Measurements from ENCODE around the gene SFRP5.
A peak's percentile ranks its signal among the peaks of the same experiment; 100 is the strongest.

The SFRP5 gene, protein sequence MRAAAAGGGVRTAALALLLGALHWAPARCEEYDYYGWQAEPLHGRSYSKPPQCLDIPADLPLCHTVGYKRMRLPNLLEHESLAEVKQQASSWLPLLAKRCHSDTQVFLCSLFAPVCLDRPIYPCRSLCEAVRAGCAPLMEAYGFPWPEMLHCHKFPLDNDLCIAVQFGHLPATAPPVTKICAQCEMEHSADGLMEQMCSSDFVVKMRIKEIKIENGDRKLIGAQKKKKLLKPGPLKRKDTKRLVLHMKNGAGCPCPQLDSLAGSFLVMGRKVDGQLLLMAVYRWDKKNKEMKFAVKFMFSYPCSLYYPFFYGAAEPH

GRCh38 chr10:97771913-97772823, at the start of gene SFRP5:
TSS of gene SFRP5 (minus strand) at chr10:97771999. CDS start at chr10:97771833, 166 bp downstream.
- peak within 1 kb of the TSS; percentile 44; the same call in 1 of the 2 replicates for H3K9ac ChIP-seq (ENCODE audit: low read depth, low read length)
- H3K9me3 ChIP-seq (ENCODE audit: control insufficient read depth, insufficient read depth, low read length), result no peaks in the 10 kb centered on the region; the same call in 1 of the 2 replicates
- H3K36me3 ChIP-seq (ENCODE audit: insufficient read depth, low read length), result no peaks in the 10 kb centered on the region
- H3K4me1 ChIP-seq (ENCODE audit: insufficient read depth, low read length), result peaks cover 7% of the 10 kb centered on the region

DNA sequence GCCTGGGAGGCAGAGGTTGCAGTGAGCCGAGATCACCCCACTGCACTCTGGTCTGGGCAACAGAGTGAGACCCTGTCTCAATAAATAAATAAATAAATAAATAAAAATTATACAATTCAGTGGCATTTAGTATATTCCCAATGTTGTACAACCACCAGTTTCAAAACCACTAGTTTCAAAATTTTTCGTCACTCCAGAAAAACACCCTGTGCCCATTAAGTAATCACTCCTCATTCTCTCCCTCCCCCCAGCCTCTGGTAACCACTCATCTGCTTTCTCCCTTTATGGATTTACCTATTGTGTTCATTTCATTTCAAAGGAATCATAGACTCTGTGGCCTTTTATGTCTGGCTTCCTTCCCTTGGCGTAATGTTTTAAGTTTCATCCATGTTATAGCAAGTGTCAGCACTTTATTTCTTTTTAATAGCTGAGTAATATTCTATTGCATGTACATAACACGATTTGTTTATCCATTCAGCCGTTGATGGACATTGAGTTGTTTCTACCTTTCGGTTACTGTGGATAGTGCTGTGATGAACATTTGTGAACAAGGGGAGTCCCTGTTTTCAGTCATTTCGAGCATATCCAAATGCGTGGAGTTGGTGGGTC, 48.4 kb upstream of the SFRP5 start:
- Histone ChIP-seq H3K36me3 (ENCODE audit: insufficient read depth, low read length) (no peaks in the 10 kb centered on the region), H3K9me3 (ENCODE audit: control insufficient read depth, insufficient read depth, low read length) (no peaks in the 10 kb centered on the region), H3K9ac (ENCODE audit: low read depth, low read length) (no peak overlapping the region), H3K4me1 (ENCODE audit: insufficient read depth, low read length) (peaks cover 12% of the 10 kb centered on the region)

DNA sequence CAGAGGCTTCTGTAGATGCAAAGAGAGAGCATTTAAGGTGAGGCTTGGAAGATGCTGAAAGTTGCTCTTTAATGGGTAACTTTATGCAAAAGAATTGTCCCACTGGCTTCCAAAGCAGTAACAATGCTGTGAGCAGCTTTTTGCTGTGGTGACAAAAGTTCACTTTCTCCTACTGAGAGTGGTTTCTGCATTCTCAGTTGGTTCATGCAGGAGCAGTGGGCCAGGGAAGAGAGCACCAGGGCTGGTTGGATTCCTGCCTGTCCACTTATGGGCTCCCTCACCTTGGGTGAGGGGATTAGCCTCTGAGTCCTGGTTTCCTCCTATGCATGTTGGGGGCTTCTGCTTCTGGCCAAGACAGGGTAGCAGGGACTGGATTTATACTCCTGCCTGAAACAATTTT, 46.8 kb upstream of the SFRP5 start:
- Histone ChIP-seq H3K36me3 (ENCODE audit: insufficient read depth, low read length) (no peaks in the 10 kb centered on the region), H3K4me1 (ENCODE audit: insufficient read depth, low read length) (peaks cover 12% of the 10 kb centered on the region), H3K9ac (ENCODE audit: low read depth, low read length) (no peak overlapping the region), H3K9me3 (ENCODE audit: control insufficient read depth, insufficient read depth, low read length) (no peaks in the 10 kb centered on the region)

- peaks cover 8% of the 10 kb centered on the region for H3K4me1 ChIP-seq (ENCODE audit: insufficient read depth, low read length)
- no peaks in the 10 kb centered on the region for H3K9me3 ChIP-seq (ENCODE audit: control insufficient read depth, insufficient read depth, low read length)
- H3K36me3 ChIP-seq (ENCODE audit: insufficient read depth, low read length), result no peaks in the 10 kb centered on the region
- H3K9ac ChIP-seq (ENCODE audit: low read depth, low read length), result no peak overlapping the region
Observed at GRCh38 chr10:97816609-97817008, 44.8 kb upstream of the SFRP5 start.

DNA sequence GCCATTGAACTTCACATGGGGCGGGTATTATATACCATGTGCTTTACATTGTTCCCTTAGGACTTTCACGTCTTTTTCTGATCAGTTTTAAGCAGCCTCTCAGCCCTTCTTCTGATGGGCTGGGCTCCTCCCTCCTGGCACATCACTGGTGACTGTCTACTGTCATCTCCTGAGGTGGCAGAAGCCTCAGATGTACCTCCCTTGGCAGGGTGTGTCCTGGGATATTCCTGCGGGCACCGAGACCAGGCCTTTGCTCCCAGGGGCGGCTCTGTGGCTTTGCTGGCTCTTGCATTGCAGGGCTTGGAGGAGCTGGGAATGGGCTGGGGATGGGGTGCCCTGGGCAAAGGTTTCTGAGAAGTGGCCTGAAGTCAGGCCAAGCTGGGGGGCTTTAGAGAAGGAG, 43.2 kb upstream of the SFRP5 start:
- H3K4me1 ChIP-seq (ENCODE audit: insufficient read depth, low read length), result peaks cover 3% of the 10 kb centered on the region; the same call in 1 of the 2 replicates
- H3K9me3 ChIP-seq (ENCODE audit: control insufficient read depth, insufficient read depth, low read length), result no peaks in the 10 kb centered on the region
- H3K9ac ChIP-seq (ENCODE audit: low read depth, low read length), result no peak overlapping the region
- no peaks in the 10 kb centered on the region for H3K36me3 ChIP-seq (ENCODE audit: insufficient read depth, low read length)

GRCh38 chr10:97813311-97813710, 41.5 kb upstream of the SFRP5 start:
- H3K4me1 ChIP-seq (ENCODE audit: insufficient read depth, low read length), result peaks cover 3% of the 10 kb centered on the region; the same call in 1 of the 2 replicates
- H3K36me3 ChIP-seq (ENCODE audit: insufficient read depth, low read length), result no peaks in the 10 kb centered on the region
- no peaks in the 10 kb centered on the region for H3K9me3 ChIP-seq (ENCODE audit: control insufficient read depth, insufficient read depth, low read length)
- H3K9ac ChIP-seq (ENCODE audit: low read depth, low read length), result no peak overlapping the region

- Histone ChIP-seq H3K9me3 (ENCODE audit: control insufficient read depth, insufficient read depth, low read length) (no peaks in the 10 kb centered on the region), H3K4me1 (ENCODE audit: insufficient read depth, low read length) (peaks cover 3% of the 10 kb centered on the region; the same call in 1 of the 2 replicates), H3K9ac (ENCODE audit: low read depth, low read length) (no peak overlapping the region)
Observed at GRCh38 chr10:97812696-97813095, 40.9 kb upstream of the SFRP5 start.

GRCh38 chr10:97811958-97812357, 40.2 kb upstream of the SFRP5 start:
- Histone ChIP-seq H3K9me3 (ENCODE audit: control insufficient read depth, insufficient read depth, low read length) (no peaks in the 10 kb centered on the region), H3K4me1 (ENCODE audit: insufficient read depth, low read length) (peaks cover 3% of the 10 kb centered on the region; the same call in 1 of the 2 replicates), H3K9ac (ENCODE audit: low read depth, low read length) (no peak overlapping the region), H3K36me3 (ENCODE audit: insufficient read depth, low read length) (no peaks in the 10 kb centered on the region)

More at GRCh38 chr10:97812696-97813095, 40.9 kb upstream of the SFRP5 start:
- H3K36me3 ChIP-seq (ENCODE audit: insufficient read depth, low read length), result no peaks in the 10 kb centered on the region

GRCh38 chr10:97810446-97810845, 38.6 kb upstream of the SFRP5 start:
- Histone ChIP-seq H3K9ac (ENCODE audit: low read depth, low read length) (no peak overlapping the region), H3K36me3 (ENCODE audit: insufficient read depth, low read length) (no peaks in the 10 kb centered on the region), H3K4me1 (ENCODE audit: insufficient read depth, low read length) (peaks cover 3% of the 10 kb centered on the region; the same call in 1 of the 2 replicates), H3K9me3 (ENCODE audit: control insufficient read depth, insufficient read depth, low read length) (no peaks in the 10 kb centered on the region)

DNA sequence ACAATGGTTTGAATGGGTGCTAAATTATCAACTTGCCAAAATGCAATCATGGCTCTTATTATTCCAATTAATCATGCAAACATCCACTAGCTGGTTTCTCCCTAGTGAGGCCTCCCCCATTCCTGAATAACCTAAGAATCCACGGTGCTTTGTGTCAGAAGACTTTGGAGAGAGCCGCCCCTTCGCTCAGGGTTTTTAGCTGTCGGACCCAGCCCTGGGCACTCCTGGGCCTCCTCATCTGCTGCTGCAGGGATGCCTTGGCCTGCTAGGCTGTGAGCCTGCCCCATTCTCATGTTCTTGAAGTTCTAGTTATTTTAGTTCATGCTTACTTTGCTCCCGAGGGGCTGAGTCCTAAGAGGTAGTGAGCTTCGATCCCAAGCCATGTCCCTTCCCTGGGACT, 34.1 kb upstream of the SFRP5 start:
- Histone ChIP-seq H3K36me3 (ENCODE audit: insufficient read depth, low read length) (no peaks in the 10 kb centered on the region), H3K9ac (ENCODE audit: low read depth, low read length) (no peak overlapping the region), H3K9me3 (ENCODE audit: control insufficient read depth, insufficient read depth, low read length) (no peaks in the 10 kb centered on the region), H3K4me1 (ENCODE audit: insufficient read depth, low read length) (0 out of 2 replicates have a peak, but pooled peaks cover 4% of the 10 kb centered on the region)

DNA sequence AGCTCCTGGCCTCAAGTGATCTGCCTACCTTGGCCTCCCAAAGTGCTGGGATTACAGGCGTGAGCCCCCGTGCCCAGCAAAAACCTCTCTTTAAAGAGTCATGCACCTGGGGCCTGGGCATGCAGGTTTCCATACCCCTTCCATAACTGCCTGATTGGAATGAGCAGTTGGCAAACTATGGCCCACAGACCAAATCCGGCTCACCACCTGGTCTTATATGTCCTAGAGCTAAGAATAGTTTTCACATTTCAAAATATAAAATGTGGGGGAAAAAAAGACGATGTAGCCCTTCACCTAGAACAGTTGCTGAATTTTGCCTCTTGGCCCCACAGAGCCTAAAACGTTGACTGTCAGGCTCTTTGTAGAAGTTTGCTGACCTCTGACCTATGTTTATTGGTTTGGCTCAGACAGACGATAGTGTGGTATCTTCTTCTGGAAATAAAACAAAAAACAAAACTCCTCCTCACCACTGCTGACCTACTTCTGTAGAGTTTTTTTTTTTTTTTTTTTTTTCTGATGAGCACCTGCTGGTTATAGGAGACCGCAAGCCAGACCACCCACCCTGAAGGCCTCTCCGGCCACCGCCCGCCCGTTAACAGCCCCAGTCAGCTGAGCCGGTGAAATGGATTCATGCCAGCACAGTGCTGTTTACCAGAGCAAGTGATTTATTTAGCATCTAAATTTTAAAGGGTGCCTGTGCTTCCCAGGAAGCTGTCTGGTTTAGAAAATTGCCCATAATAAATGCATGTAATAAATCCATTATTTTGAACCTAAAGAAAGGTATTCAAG, 33.5 kb upstream of the SFRP5 start:
- Histone ChIP-seq H3K36me3 (ENCODE audit: insufficient read depth, low read length) (no peaks in the 10 kb centered on the region), H3K4me1 (ENCODE audit: insufficient read depth, low read length) (0 out of 2 replicates have a peak, but pooled peaks cover 4% of the 10 kb centered on the region), H3K9ac (ENCODE audit: low read depth, low read length) (no peak overlapping the region)

DNA sequence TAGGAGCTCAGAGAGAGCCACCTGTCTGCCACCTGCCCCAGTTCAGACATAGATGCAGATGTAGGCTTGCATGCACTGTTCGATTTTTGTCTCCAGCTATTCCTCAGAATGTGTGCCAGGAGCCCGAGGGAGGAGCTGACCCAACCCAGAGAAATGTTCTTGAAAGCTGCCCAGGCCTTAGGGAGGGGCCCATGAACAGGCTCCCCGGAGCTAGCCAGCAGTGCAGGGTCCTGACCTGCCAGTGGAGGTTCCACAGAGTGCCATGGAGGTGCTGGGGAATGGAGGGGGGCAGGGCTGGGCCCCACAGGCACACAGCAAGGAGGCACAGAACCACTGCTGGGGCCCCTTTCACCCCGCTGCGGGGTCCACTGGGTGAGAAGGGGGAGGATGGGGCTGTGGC, 29.6 kb upstream of the SFRP5 start:
- Histone ChIP-seq H3K36me3 (ENCODE audit: insufficient read depth, low read length) (no peaks in the 10 kb centered on the region), H3K9me3 (ENCODE audit: control insufficient read depth, insufficient read depth, low read length) (peaks cover 5% of the 10 kb centered on the region; the same call in 1 of the 2 replicates), H3K4me1 (ENCODE audit: insufficient read depth, low read length) (0 out of 2 replicates have a peak, but pooled peaks cover 4% of the 10 kb centered on the region)

More for the DNA sequence above, 33.5 kb upstream of the SFRP5 start:
- H3K9me3 ChIP-seq (ENCODE audit: control insufficient read depth, insufficient read depth, low read length), result no peaks in the 10 kb centered on the region

GRCh38 chr10:97800474-97800873, 28.7 kb upstream of the SFRP5 start:
- Histone ChIP-seq H3K4me1 (ENCODE audit: insufficient read depth, low read length) (0 out of 2 replicates have a peak, but pooled peaks cover 4% of the 10 kb centered on the region), H3K9ac (ENCODE audit: low read depth, low read length) (no peak overlapping the region), H3K9me3 (ENCODE audit: control insufficient read depth, insufficient read depth, low read length) (peaks cover 5% of the 10 kb centered on the region; the same call in 1 of the 2 replicates), H3K36me3 (ENCODE audit: insufficient read depth, low read length) (no peaks in the 10 kb centered on the region)

More for the DNA sequence above, 29.6 kb upstream of the SFRP5 start:
- no peak overlapping the region for H3K9ac ChIP-seq (ENCODE audit: low read depth, low read length)
